ENCODE data around the gene PRIMA1. TPM values are rescaled to one million over a fixed set of nuclear protein-coding genes. Genes with fewer than 3 reads are reported as not detected.

PRIMA1 gene
- total and polyA plus RNA-seq, 9 of the 15 experiments (the other 6 are each of a cell fraction or from before 2014, with no cell fraction given) = not detected

- intact Hi-C loops (cut with micrococcal nuclease) (no loop called here), in situ Hi-C loops (cut with MboI) (no loop called here)
- Histone ChIP-seq H3K9me1 (ENCODE audit: control insufficient read depth, insufficient read depth, low read length) (no peaks in the 10 kb centered on the region), H2AFZ (ENCODE audit: low read depth, low read length) (no peak overlapping the region), H3K27me3 (ENCODE audit: control insufficient read depth in 2 of 2, insufficient read depth in 2 of 2, low read length in 2 of 2) (peaks cover 3 to 12% of the 10 kb centered on the region in 2 experiments; a peak in 3 of 5 replicates), H3K4me3 (no peak overlapping the region), H3K9me3 (replicated peaks; ENCODE audit: control insufficient read depth, insufficient read depth, low read depth, low read length) (no peaks in the 10 kb centered on the region), H3K4me2 (ENCODE audit: insufficient read depth, low read length) (no peak overlapping the region), H4K20me1 (replicated peaks; ENCODE audit: control insufficient read depth, insufficient read depth, low read length) (no peaks in the 10 kb centered on the region), H3K27ac (ENCODE audit: extremely low read depth, low read depth, low read length) (no peak overlapping the region), H3K79me2 (ENCODE audit: control insufficient read depth, insufficient read depth, low read length) (no peaks in the 10 kb centered on the region), H3K9ac (ENCODE audit: insufficient read depth in 1 of 2, low read depth in 2 of 2, low read length in 2 of 2) (no peak overlapping the region), H3K36me3 (ENCODE audit: control insufficient read depth, insufficient read depth, low read length) (no peaks in the 10 kb centered on the region), H3K4me1 (replicated peaks in 1 of 2; ENCODE audit: control insufficient read depth in 2 of 2, insufficient read depth in 2 of 2, low read length in 2 of 2) (no peaks in the 10 kb centered on the region)
- DNase-seq (ENCODE audit: extremely low read depth in 1 of 4, low spot score in 3 of 4) (no peak), FAIRE-seq (no peak), ATAC-seq (no peak)
- no TSS peak for BruUV-seq (replicated peaks)
- WGBS (ENCODE audit: insufficient coverage, low coverage, missing lambda C conversion rate) = 3% methylated on average over 4 of the region's 4 CpGs
- TF ChIP-seq SP1 (CRISPR knock-in tag; IDR thresholded peaks at IDR 0.05) (no peak), ZNF699 (CRISPR knock-in tag; IDR thresholded peaks at IDR 0.05; ENCODE audit: insufficient replicate concordance) (no peak), SMARCB1 (IDR thresholded peaks at IDR 0.05; ENCODE audit: insufficient read length, low read depth) (no peak)
- POLR2A ChIA-PET = no interaction called here
- CTCF ChIA-PET (ENCODE audit: low intra/inter-chr PET ratio) = interaction anchor here (0.7 kb wide), 1 partner anchor 630 kb away, joined by 3 read pairs; no protein-coding TSS in a partner anchor
Measured at GRCh38 chr14:93709249-93709648, 79.0 kb downstream of the PRIMA1 start.

DNA sequence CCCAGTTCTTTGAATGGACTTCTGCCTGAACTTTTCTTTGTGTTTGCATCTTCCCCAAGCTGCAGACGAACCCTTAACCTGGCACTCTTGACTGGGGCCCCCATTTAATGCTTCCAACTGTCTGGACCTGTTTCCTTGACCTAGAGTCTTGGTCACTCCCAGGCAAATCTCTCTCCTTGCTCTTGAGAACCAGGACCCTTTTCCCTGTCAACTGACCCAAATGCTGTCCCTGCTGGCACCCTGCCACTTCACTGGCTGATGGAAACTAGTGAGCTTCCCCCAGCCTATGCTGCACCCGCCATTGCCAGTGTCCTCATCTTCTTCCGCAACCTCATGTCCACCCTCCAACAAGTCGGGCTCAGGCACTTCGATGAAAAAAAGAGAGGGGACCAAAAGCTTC, 79.5 kb downstream of the PRIMA1 start:
- CTCF ChIA-PET (ENCODE audit: low intra/inter-chr PET ratio) = interaction anchor here (0.7 kb wide), 1 partner anchor 629 kb away, joined by 3 read pairs; no protein-coding TSS in a partner anchor
- Histone ChIP-seq H3K9ac (ENCODE audit: insufficient read depth in 1 of 2, low read depth in 2 of 2, low read length in 2 of 2) (no peak overlapping the region), H3K4me1 (replicated peaks in 1 of 2; ENCODE audit: control insufficient read depth in 2 of 2, insufficient read depth in 2 of 2, low read length in 2 of 2) (no peaks in the 10 kb centered on the region), H3K36me3 (ENCODE audit: control insufficient read depth, insufficient read depth, low read length) (no peaks in the 10 kb centered on the region), H4K20me1 (replicated peaks; ENCODE audit: control insufficient read depth, insufficient read depth, low read length) (no peaks in the 10 kb centered on the region), H3K4me2 (ENCODE audit: insufficient read depth, low read length) (no peak overlapping the region), H3K9me1 (ENCODE audit: control insufficient read depth, insufficient read depth, low read length) (no peaks in the 10 kb centered on the region), H3K4me3 (no peak overlapping the region), H3K27me3 (ENCODE audit: control insufficient read depth in 2 of 2, insufficient read depth in 2 of 2, low read length in 2 of 2) (peaks cover 3 to 12% of the 10 kb centered on the region in 2 experiments; a peak in 3 of 5 replicates), H2AFZ (ENCODE audit: low read depth, low read length) (no peak overlapping the region), H3K9me3 (replicated peaks; ENCODE audit: control insufficient read depth, insufficient read depth, low read depth, low read length) (no peaks in the 10 kb centered on the region), H3K79me2 (ENCODE audit: control insufficient read depth, insufficient read depth, low read length) (no peaks in the 10 kb centered on the region), H3K27ac (ENCODE audit: extremely low read depth, low read depth, low read length) (no peak overlapping the region)
- in situ Hi-C loops (cut with MboI) = no loop called here
- FAIRE-seq (no peak), DNase-seq (ENCODE audit: extremely low read depth in 1 of 4, low spot score in 3 of 4) (no peak), ATAC-seq (no peak)
- 0% methylated on average over 5 of the region's 5 CpGs for WGBS (ENCODE audit: insufficient coverage, low coverage, missing lambda C conversion rate)
- intact Hi-C loops (cut with micrococcal nuclease) = no loop called here
- POLR2A ChIA-PET = no interaction called here
- no TSS peak for BruUV-seq (replicated peaks)
- TF ChIP-seq ATF7 (IDR thresholded peaks at IDR 0.05) (no peak), FOXA3 (CRISPR knock-in tag; conservative IDR thresholded peaks at IDR 0.05 in 1 of 2, IDR thresholded peaks at IDR 0.05 in 1 of 2) (no peak), HNRNPUL1 (IDR thresholded peaks at IDR 0.05; ENCODE audit: low read length) (no peak), NCOA2 (IDR thresholded peaks at IDR 0.05; ENCODE audit: partially characterized antibody in 2 of 2) (no peak), CTBP1 (IDR thresholded peaks at IDR 0.05; ENCODE audit: borderline replicate concordance) (no peak), PTRF (tag; IDR thresholded peaks at IDR 0.05) (no peak), USF2 (CRISPR knock-in tag; IDR thresholded peaks at IDR 0.05) (no peak), SAFB2 (IDR thresholded peaks at IDR 0.05; ENCODE audit: borderline replicate concordance, low read depth, low read length, severe bottlenecking) (no peak), SMAD3 (CRISPR knock-in tag; conservative IDR thresholded peaks at IDR 0.05) (no peak)
- TF ChIP-seq, protein P1, sequence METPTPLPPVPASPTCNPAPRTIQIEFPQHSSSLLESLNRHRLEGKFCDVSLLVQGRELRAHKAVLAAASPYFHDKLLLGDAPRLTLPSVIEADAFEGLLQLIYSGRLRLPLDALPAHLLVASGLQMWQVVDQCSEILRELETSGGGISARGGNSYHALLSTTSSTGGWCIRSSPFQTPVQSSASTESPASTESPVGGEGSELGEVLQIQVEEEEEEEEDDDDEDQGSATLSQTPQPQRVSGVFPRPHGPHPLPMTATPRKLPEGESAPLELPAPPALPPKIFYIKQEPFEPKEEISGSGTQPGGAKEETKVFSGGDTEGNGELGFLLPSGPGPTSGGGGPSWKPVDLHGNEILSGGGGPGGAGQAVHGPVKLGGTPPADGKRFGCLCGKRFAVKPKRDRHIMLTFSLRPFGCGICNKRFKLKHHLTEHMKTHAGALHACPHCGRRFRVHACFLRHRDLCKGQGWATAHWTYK (CRISPR knock-in tag; IDR thresholded peaks at IDR 0.05) = no peak
